Keratinocyte (primary cell): ENCODE data around the gene ATXN7. TPM values are rescaled to one million over a fixed set of nuclear protein-coding genes. Genes with fewer than 3 reads are reported as not detected.

Experiments
- DNase-seq: peaks from one replicate; pipeline ENCODE4 v3.0.0-alpha.2; 2011; ENCODE audit warnings: low read depth, missing footprints, low spot score
- FAIRE-seq: peaks from 2 replicates; lab custom pipeline; 2011; peaks lifted over from hg19 to GRCh38; lab: Jason Lieb, UNC
- H2AFZ ChIP-seq: 2 replicates; pipeline ENCODE4 v1.6.0; 2012; ENCODE audit warnings: low read length, control low read depth, inconsistent platforms; ENCODE audit not compliant: control insufficient read depth
- H3K27ac ChIP-seq: 2 replicates; pipeline ENCODE4 v1.5.1; 2011; ENCODE audit warnings: low read length; ENCODE audit not compliant: control insufficient read depth, insufficient read depth
- H3K27me3 ChIP-seq: 3 replicates; pipeline ENCODE4 v1.6.0; 2011; ENCODE audit warnings: low read length; ENCODE audit not compliant: control insufficient read depth, insufficient read depth; ENCODE audit errors: extremely low read depth
- H3K36me3 ChIP-seq, 2 experiments: 2 replicates in 1 of 2; 3 replicates in 1 of 2; pipeline ENCODE4 v1.5.1; 2011; ENCODE audit warnings: low read length in 2 of 2, mild to moderate bottlenecking in 1 of 2; ENCODE audit not compliant: control insufficient read depth in 2 of 2, insufficient read depth in 2 of 2; ENCODE audit errors: extremely low read depth in 1 of 2
- H3K4me1 ChIP-seq: 3 replicates; pipeline ENCODE4 v1.5.1; 2011; ENCODE audit warnings: low read length; ENCODE audit not compliant: control insufficient read depth, insufficient read depth; ENCODE audit errors: extremely low read depth
- H3K4me2 ChIP-seq: 3 replicates; pipeline ENCODE4 v1.6.0; 2011; ENCODE audit warnings: low read depth, low read length; ENCODE audit not compliant: control insufficient read depth, insufficient read depth; ENCODE audit errors: extremely low read depth
- H3K4me3 ChIP-seq, 3 experiments: fragments of 200-600 bp in 1 of 3; sonication (generic) in 1 of 3; 2 replicates in 2 of 3; 3 replicates in 1 of 3; pipeline ENCODE4 v1.5.1; 2011 to 2016; ENCODE audit warnings: low read length in 3 of 3, mild to moderate bottlenecking in 3 of 3, control low read depth in 2 of 3, inconsistent platforms in 1 of 3, low read depth in 1 of 3, mixed read lengths in 1 of 3, mixed run types in 1 of 3, moderate library complexity in 1 of 3; ENCODE audit not compliant: control insufficient read depth in 2 of 3, insufficient read depth in 2 of 3; ENCODE audit errors: extremely low read depth in 1 of 3
- H3K79me2 ChIP-seq: 2 replicates; pipeline ENCODE4 v1.6.0; 2012; ENCODE audit warnings: low read length; ENCODE audit not compliant: control insufficient read depth, insufficient read depth
- H3K9ac ChIP-seq: 3 replicates; pipeline ENCODE4 v1.6.0; 2011; ENCODE audit warnings: low read length; ENCODE audit not compliant: control insufficient read depth, insufficient read depth; ENCODE audit errors: extremely low read depth
- H3K9me1 ChIP-seq: 3 replicates; pipeline ENCODE4 v1.6.0; 2011; ENCODE audit warnings: low read length; ENCODE audit not compliant: control insufficient read depth, insufficient read depth; ENCODE audit errors: extremely low read depth
- H3K9me3 ChIP-seq: 2 replicates; pipeline ENCODE4 v1.5.1; 2012; ENCODE audit warnings: low read depth, low read length; ENCODE audit not compliant: control insufficient read depth
- H4K20me1 ChIP-seq: 3 replicates; pipeline ENCODE4 v1.6.0; 2011; ENCODE audit warnings: low read length; ENCODE audit not compliant: control insufficient read depth, insufficient read depth; ENCODE audit errors: extremely low read depth
- CTCF ChIP-seq, 3 experiments: IDR thresholded peaks in 1 of 3; conservative IDR thresholded peaks in 1 of 3; optimal IDR thresholded peaks in 1 of 3; 2 replicates in 2 of 3; 3 replicates in 1 of 3; pipeline versions ENCODE3 to v1.5.1; 2011; ENCODE audit warnings: low read length in 3 of 3, mild to moderate bottlenecking in 3 of 3, moderate library complexity in 2 of 3, control low read depth in 1 of 3, inconsistent platforms in 1 of 3; ENCODE audit not compliant: insufficient read depth in 2 of 3; ENCODE audit errors: extremely low read depth in 1 of 3
- EZH2 ChIP-seq: IDR thresholded peaks from one replicate; pipeline ENCODE4 v1.6.1; 2012; ENCODE audit warnings: inconsistent platforms, mild to moderate bottlenecking, low read length, moderate library complexity
- dilution Hi-C: fragments of 300-500 bp; cut with MboI; formaldehyde crosslinking; loops from one replicate; pipeline ENCODE4 v1.7.0; 2020; ENCODE audit warnings: low sequenced_read_pairs; ENCODE audit not compliant: extremely low pct_ligation_motif_present
- polyA plus RNA-seq, 5 experiments: library from polyadenylated mRNA; depleted of rRNA in 3 of 5; stranded (reverse) in 3 of 5; stranded (forward) in 1 of 5; unstranded in 1 of 5; fragments of >200 nt; gene quantifications; 1 replicate in 1 of 5; 2 replicates in 3 of 5; 3 replicates in 1 of 5; pipeline versions ENCODE4 v1.2.1 to v1.2.3, GENCODE V29; 2011 to 2012; ENCODE audit warnings: missing spikeins in 2 of 5, low read depth in 1 of 5, low replicate concordance in 1 of 5

ATXN7 gene
- polyA plus RNA-seq, 1 donor (not counting 4 experiments of a cell fraction or from before 2014, with no cell fraction given), result 8.8 TPM

GRCh38 chr3:63886858-63887257 is 23.2 kb downstream of the ATXN7 start:
- no peak overlapping the region for H3K27ac ChIP-seq
- dilution Hi-C loops, result no loop called here
- H3K9ac ChIP-seq, result no peak overlapping the region
- TF ChIP-seq EZH2, result no peak
- no peak for TF ChIP-seq CTCF (optimal IDR thresholded peaks at IDR 0.05 in 1 of 3, IDR thresholded peaks at IDR 0.05 in 1 of 3, conservative IDR thresholded peaks at IDR 0.05 in 1 of 3; ENCODE audit: extremely low read depth in 1 of 3, insufficient read depth in 2 of 3, low read length in 3 of 3)
- H3K9me1 ChIP-seq, result no peaks in the 10 kb centered on the region
- DNase-seq (no peak), FAIRE-seq (no peak)
- H4K20me1 ChIP-seq, result peaks cover 3% of the 10 kb centered on the region
- H3K79me2 ChIP-seq, result peaks cover 25% of the 10 kb centered on the region
- no peaks in the 10 kb centered on the region for H3K9me3 ChIP-seq
- peaks cover 6% of the 10 kb centered on the region for H3K4me1 ChIP-seq
- peaks cover 0 to 1% of the 10 kb centered on the region in 2 experiments for H3K36me3 ChIP-seq
- no peak overlapping the region for H2AFZ ChIP-seq
- no peak overlapping the region for H3K4me3 ChIP-seq
- no peaks in the 10 kb centered on the region for H3K27me3 ChIP-seq
- no peak overlapping the region for H3K4me2 ChIP-seq

- Histone ChIP-seq H3K4me1 (peaks cover 3% of the 10 kb centered on the region), H3K27ac (no peak overlapping the region), H3K9ac (no peak overlapping the region), H3K27me3 (no peaks in the 10 kb centered on the region), H2AFZ (no peak overlapping the region), H4K20me1 (no peaks in the 10 kb centered on the region), H3K4me3 (no peak overlapping the region), H3K79me2 (peaks cover 14% of the 10 kb centered on the region), H3K36me3 (peaks cover 0 to 1% of the 10 kb centered on the region in 2 experiments), H3K9me3 (no peaks in the 10 kb centered on the region), H3K4me2 (no peak overlapping the region), H3K9me1 (peaks cover 3% of the 10 kb centered on the region)
- TF ChIP-seq EZH2, result no peak
- DNase-seq (no peak), FAIRE-seq (no peak)
- dilution Hi-C loops, result no loop called here
Measured at GRCh38 chr3:63891518-63891917, 27.9 kb downstream of the ATXN7 start.

DNA sequence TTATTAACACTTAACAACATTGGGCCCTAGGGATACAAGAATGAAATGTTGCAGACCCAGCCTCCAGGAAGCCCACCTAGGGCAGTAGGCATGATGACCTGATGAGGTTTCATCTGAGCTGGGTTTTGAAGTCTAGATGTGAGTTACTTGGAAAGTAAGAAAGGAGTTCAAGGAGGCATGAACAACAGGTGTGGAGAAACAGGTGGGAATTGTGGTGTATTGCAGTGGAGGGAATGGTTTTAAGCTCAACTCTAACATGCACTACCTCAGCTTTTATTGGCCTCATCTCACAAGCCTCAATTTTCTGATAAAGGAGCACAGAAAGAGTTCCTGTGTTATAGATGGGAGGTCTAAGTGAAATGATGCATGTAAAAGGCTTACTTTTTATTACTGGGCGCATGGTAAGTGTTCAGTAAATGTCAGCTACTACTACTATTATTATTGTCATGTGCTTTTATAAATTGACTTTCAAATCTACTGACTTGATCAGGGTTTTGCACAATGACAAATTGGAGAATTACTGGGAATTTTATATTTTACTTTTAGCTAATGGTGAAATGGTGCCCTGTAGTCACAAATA is 29.2 kb downstream of the ATXN7 start:
- H2AFZ ChIP-seq, result no peak overlapping the region
- FAIRE-seq, result no peak
- no peak for DNase-seq
- H3K4me3 ChIP-seq, result no peak overlapping the region
- peaks cover 12% of the 10 kb centered on the region for H3K79me2 ChIP-seq
- H3K4me1 ChIP-seq, result no peaks in the 10 kb centered on the region
- H3K27ac ChIP-seq, result no peak overlapping the region
- H3K9me1 ChIP-seq, result peaks cover 3% of the 10 kb centered on the region
- H3K9ac ChIP-seq, result no peak overlapping the region
- dilution Hi-C loops, result no loop called here
- H3K36me3 ChIP-seq, result peaks cover 0 to 1% of the 10 kb centered on the region in 2 experiments
- no peaks in the 10 kb centered on the region for H3K27me3 ChIP-seq
- no peak overlapping the region for H3K4me2 ChIP-seq
- TF ChIP-seq EZH2 (no peak), CTCF (optimal IDR thresholded peaks at IDR 0.05 in 1 of 3, IDR thresholded peaks at IDR 0.05 in 1 of 3, conservative IDR thresholded peaks at IDR 0.05 in 1 of 3; ENCODE audit: extremely low read depth in 1 of 3, insufficient read depth in 2 of 3, low read length in 3 of 3) (no peak)
- no peaks in the 10 kb centered on the region for H3K9me3 ChIP-seq
- no peaks in the 10 kb centered on the region for H4K20me1 ChIP-seq
